ENCODE results near the gene PIK3CA.
"Not testable (repeated sequence)": the region's sequence is repeated elsewhere in the genome, so short reads cannot be mapped to it uniquely, and the experiment has no call there.

PIK3CA gene

DNA sequence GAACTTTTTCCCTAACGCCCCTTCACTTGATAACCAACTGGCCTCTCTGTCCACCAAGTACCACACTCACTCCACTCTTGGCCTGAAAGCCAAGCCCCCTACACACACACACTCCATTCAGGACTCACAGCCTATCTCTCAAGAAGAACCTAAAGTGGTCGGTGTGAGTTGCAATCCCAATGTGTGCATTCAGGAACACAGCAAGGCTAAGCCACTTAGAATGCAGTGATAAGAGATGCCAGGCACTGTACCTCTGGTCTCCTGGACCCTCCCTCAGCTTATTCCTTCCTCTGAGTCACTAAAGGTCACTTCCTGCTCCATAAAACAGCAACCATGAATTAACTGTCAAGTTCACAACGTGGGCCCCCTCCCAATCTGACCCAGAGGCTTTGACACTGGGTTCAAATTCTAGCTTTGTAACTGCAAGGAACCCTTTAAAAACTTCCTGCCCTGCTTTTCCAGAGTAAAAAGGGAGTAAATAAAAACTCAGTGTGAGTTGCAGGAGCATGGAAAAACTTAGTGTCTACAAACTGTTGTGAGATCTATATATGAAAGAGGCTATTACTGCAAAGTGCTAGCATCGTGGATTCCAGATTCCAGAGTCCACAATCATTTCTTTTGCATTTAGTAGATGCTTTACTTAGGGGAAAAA lies 120.4 kb downstream of the PIK3CA start:
- DNase-seq (ENCODE audit: low read depth): no peak
- no peak overlapping the region for H3K4me3 ChIP-seq (ENCODE audit: low read depth, low read length)
- TF ChIP-seq CTCF (IDR thresholded peaks at IDR 0.05; ENCODE audit: control insufficient read depth, extremely low read depth, insufficient read depth): no peak

DNA sequence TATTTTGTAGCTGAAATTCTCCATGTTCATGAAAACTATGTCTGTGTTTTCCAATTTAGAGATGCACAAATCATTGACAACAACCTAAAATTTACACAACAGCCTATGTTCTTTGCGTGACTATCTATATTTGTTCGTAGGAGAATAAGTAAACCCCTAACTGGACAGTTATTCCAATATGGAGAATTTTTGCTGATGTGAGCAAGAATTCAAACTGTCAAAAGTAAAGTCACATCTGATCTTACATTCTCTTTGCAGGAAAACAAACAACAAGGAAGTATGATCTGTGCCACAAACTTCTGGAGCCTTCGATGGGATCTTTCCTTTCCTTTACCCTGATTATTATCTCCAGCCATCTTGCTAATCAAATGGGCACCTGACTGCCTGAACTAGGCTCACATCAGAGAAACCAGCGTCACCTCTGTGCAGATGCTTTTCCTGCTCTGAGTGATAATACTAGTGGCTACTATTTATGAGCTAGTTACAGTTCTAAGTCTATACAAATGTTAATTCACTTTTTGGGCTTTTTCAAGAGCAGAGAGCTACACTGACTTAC lies 121.1 kb downstream of the PIK3CA start:
- no peak for DNase-seq (ENCODE audit: low read depth)
- no peak overlapping the region for H3K4me3 ChIP-seq (ENCODE audit: low read depth, low read length)
- no peak for TF ChIP-seq CTCF (IDR thresholded peaks at IDR 0.05; ENCODE audit: control insufficient read depth, extremely low read depth, insufficient read depth)

GRCh38 chr3:179272385-179272784 lies 124.2 kb downstream of the PIK3CA start:
- no peak for DNase-seq (ENCODE audit: low read depth)
- no peak overlapping the region for H3K4me3 ChIP-seq (ENCODE audit: low read depth, low read length)
- TF ChIP-seq CTCF (IDR thresholded peaks at IDR 0.05; ENCODE audit: control insufficient read depth, extremely low read depth, insufficient read depth): 0 out of 2 replicates have a peak, but pooled peaks have one; percentile 21

GRCh38 chr3:179274434-179274833 lies 126.3 kb downstream of the PIK3CA start:
- DNase-seq (ENCODE audit: low read depth): not testable (repeated sequence)

DNA sequence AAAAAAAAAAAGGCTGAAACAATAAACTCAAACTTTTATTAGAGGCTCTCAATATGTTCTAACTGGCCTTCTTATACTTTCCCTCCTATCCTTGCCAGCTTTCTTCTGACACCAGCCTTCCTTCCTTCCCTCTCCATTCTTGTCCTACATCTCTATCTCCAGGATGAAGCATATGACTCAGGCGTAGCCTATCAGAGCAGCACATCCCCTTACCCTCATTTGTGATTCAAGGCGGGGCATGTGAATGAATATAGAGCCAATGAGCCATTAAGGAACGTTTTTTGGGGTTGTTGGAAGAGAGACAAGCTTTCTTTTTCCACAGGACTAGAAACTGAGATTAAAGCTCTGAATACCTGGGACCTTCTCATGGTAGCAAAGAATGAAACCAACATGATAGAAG lies 127.8 kb downstream of the PIK3CA start:
- no peak for TF ChIP-seq CTCF (IDR thresholded peaks at IDR 0.05; ENCODE audit: control insufficient read depth, extremely low read depth, insufficient read depth)
- H3K4me3 ChIP-seq (ENCODE audit: low read depth, low read length): no peak overlapping the region
- DNase-seq (ENCODE audit: low read depth): no peak

More at GRCh38 chr3:179274434-179274833, 126.3 kb downstream of the PIK3CA start:
- H3K4me3 ChIP-seq (ENCODE audit: low read depth, low read length): not testable (repeated sequence)

- no peak overlapping the region for H3K4me3 ChIP-seq (ENCODE audit: low read depth, low read length)
- TF ChIP-seq CTCF (IDR thresholded peaks at IDR 0.05; ENCODE audit: control insufficient read depth, extremely low read depth, insufficient read depth): no peak
- no peak for DNase-seq (ENCODE audit: low read depth)
These were observed 128.6 kb downstream of the PIK3CA start for GRCh38 chr3:179276743-179277142.

GRCh38 chr3:179278151-179278550 lies 130.0 kb downstream of the PIK3CA start:
- DNase-seq (ENCODE audit: low read depth): no peak
- TF ChIP-seq CTCF (IDR thresholded peaks at IDR 0.05; ENCODE audit: control insufficient read depth, extremely low read depth, insufficient read depth): no peak

More at GRCh38 chr3:179278151-179278550, 130.0 kb downstream of the PIK3CA start:
- no peak overlapping the region for H3K4me3 ChIP-seq (ENCODE audit: low read depth, low read length)
